H9 (cell line): ENCODE measurements around the gene SULF2. TPM values are rescaled to one million over a fixed set of nuclear protein-coding genes. Genes with fewer than 3 reads are reported as not detected.

Experiments used
- DNase-seq: peaks from one replicate; pipeline ENCODE4 v3.0.0-alpha.2; 2017
- H2AFZ ChIP-seq: one replicate; pipeline ENCODE4 v1.6.1; 2013; ENCODE audit warnings: mild to moderate bottlenecking, low read length, control low read depth, moderate library complexity
- H2AK5ac ChIP-seq: 2 replicates; pipeline ENCODE4 v1.6.1; 2013; ENCODE audit warnings: low read length, control low read depth, mixed read lengths; ENCODE audit not compliant: insufficient read length
- H2BK120ac ChIP-seq: one replicate; pipeline ENCODE4 v1.6.1; 2013; ENCODE audit warnings: low read depth, mild to moderate bottlenecking, low read length, control low read depth, inconsistent platforms; ENCODE audit not compliant: poor library complexity, severe bottlenecking
- H2BK12ac ChIP-seq: 2 replicates; pipeline ENCODE4 v1.6.1; 2013; ENCODE audit warnings: low read length, control low read depth, mixed read lengths, low read depth; ENCODE audit not compliant: insufficient read length
- H2BK15ac ChIP-seq: 2 replicates; pipeline ENCODE4 v1.6.1; 2013; ENCODE audit warnings: low read depth, low read length, control low read depth
- H2BK20ac ChIP-seq: one replicate; pipeline ENCODE4 v1.6.1; 2013; ENCODE audit warnings: low read depth, mild to moderate bottlenecking, low read length, control low read depth, inconsistent platforms; ENCODE audit not compliant: poor library complexity, severe bottlenecking
- H2BK5ac ChIP-seq: 2 replicates; pipeline ENCODE4 v1.6.1; 2013; ENCODE audit warnings: low read length, control low read depth, mixed read lengths; ENCODE audit not compliant: insufficient read length
- H3K14ac ChIP-seq: 2 replicates; pipeline ENCODE4 v1.6.1; 2013; ENCODE audit warnings: low read length, control low read depth; ENCODE audit not compliant: insufficient read depth
- H3K18ac ChIP-seq: 2 replicates; pipeline ENCODE4 v1.6.1; 2013; ENCODE audit warnings: low read depth, mild to moderate bottlenecking, mixed read lengths, low read length, control low read depth; ENCODE audit not compliant: insufficient read length
- H3K23ac ChIP-seq: 2 replicates; pipeline ENCODE4 v1.6.1; 2013; ENCODE audit warnings: low read length, control low read depth, mixed read lengths, low read depth; ENCODE audit not compliant: insufficient read length
- H3K23me2 ChIP-seq: 2 replicates; pipeline ENCODE4 v1.6.1; 2013; ENCODE audit warnings: low read depth, mild to moderate bottlenecking, mixed read lengths, low read length, control low read depth; ENCODE audit not compliant: insufficient read length, poor library complexity, severe bottlenecking
- H3K27ac ChIP-seq: 2 replicates; pipeline ENCODE4 v1.5.1; 2013; ENCODE audit warnings: low read length, control low read depth, mixed read lengths, low read depth; ENCODE audit not compliant: insufficient read length
- H3K27me3 ChIP-seq: 2 replicates; pipeline ENCODE4 v1.6.1; 2013; ENCODE audit warnings: low read length, control low read depth, inconsistent platforms; ENCODE audit not compliant: insufficient read depth
- H3K4ac ChIP-seq: 2 replicates; pipeline ENCODE4 v1.6.1; 2013; ENCODE audit warnings: low read depth, mild to moderate bottlenecking, control low read depth, inconsistent platforms, low read length, moderate library complexity
- H3K4me1 ChIP-seq: 2 replicates; pipeline ENCODE4 v1.6.1; 2013; ENCODE audit warnings: low read length, control low read depth, inconsistent platforms; ENCODE audit not compliant: insufficient read depth
- H3K4me2 ChIP-seq: 2 replicates; pipeline ENCODE4 v1.6.1; 2013; ENCODE audit warnings: low read length, control low read depth, mixed read lengths; ENCODE audit not compliant: insufficient read length, insufficient read depth
- H3K56ac ChIP-seq: 2 replicates; pipeline ENCODE4 v1.6.1; 2013; ENCODE audit warnings: low read depth, mild to moderate bottlenecking, mixed read lengths, low read length, control low read depth; ENCODE audit not compliant: insufficient read length
- H3K79me1 ChIP-seq: 2 replicates; pipeline ENCODE4 v1.6.1; 2013; ENCODE audit warnings: low read depth, mild to moderate bottlenecking, moderate library complexity, low read length, control low read depth, inconsistent platforms; ENCODE audit not compliant: insufficient read depth, poor library complexity, severe bottlenecking
- H3K79me2 ChIP-seq: 2 replicates; pipeline ENCODE4 v1.6.1; 2013; ENCODE audit warnings: low read length, control low read depth, inconsistent platforms; ENCODE audit not compliant: insufficient read depth
- H3K9ac ChIP-seq: 2 replicates; pipeline ENCODE4 v1.6.1; 2013; ENCODE audit warnings: low read length, control low read depth, mixed read lengths; ENCODE audit not compliant: insufficient read length; ENCODE audit errors: extremely low read depth
- H3K9me3 ChIP-seq: one replicate; pipeline ENCODE4 v1.6.1; 2013; ENCODE audit warnings: low read depth, low read length, inconsistent platforms; ENCODE audit not compliant: control insufficient read depth
- H3T11ph ChIP-seq: one replicate; pipeline ENCODE4 v1.6.1; 2013; ENCODE audit warnings: mild to moderate bottlenecking, low read length, control low read depth, inconsistent platforms
- H4K20me1 ChIP-seq: one replicate; pipeline ENCODE4 v1.6.1; 2013; ENCODE audit not compliant: control insufficient read depth, insufficient read length, insufficient read depth
- H4K5ac ChIP-seq: 2 replicates; pipeline ENCODE4 v1.6.1; 2013; ENCODE audit warnings: low read depth, mild to moderate bottlenecking, mixed read lengths, low read length, control low read depth; ENCODE audit not compliant: insufficient read length
- H4K8ac ChIP-seq: replicated peaks from 2 replicates; pipeline ENCODE4 v1.6.1; 2013; ENCODE audit warnings: low read length, control low read depth, mixed read lengths, low read depth; ENCODE audit not compliant: insufficient read length
- H4K91ac ChIP-seq: 2 replicates; pipeline ENCODE4 v1.6.1; 2013; ENCODE audit warnings: low read depth, mild to moderate bottlenecking, moderate library complexity, mixed read lengths, low read length, control low read depth; ENCODE audit not compliant: insufficient read length
- H3K27ac Mint-ChIP-seq, 3 experiments: 2 replicates in 2 of 3; 3 replicates in 1 of 3; pipeline ENCODE4 v1.8.0; 2020 to 2021; ENCODE audit warnings: mixed read lengths in 3 of 3, mild to moderate bottlenecking in 1 of 3, moderate library complexity in 1 of 3
- H3K27me3 Mint-ChIP-seq: 2 replicates; pipeline ENCODE4 v1.8.0; 2021; ENCODE audit warnings: low read depth, mild to moderate bottlenecking, moderate library complexity, mixed read lengths
- H3K36me3 Mint-ChIP-seq, 3 experiments: 2 replicates in 2 of 3; 3 replicates in 1 of 3; pipeline ENCODE4 v1.8.0; 2020 to 2021; ENCODE audit warnings: low read depth in 3 of 3, mixed read lengths in 3 of 3; ENCODE audit not compliant: insufficient read depth in 1 of 3
- H3K4me1 Mint-ChIP-seq, 2 experiments: 2 replicates each; pipeline ENCODE4 v1.8.0; 2020; ENCODE audit warnings: mixed read lengths in 2 of 2
- H3K4me3 Mint-ChIP-seq, 2 experiments: 2 replicates in 1 of 2; 3 replicates in 1 of 2; pipeline ENCODE4 v1.8.0; 2020 to 2021; ENCODE audit warnings: mild to moderate bottlenecking in 2 of 2, mixed read lengths in 2 of 2, moderate library complexity in 1 of 2
- H3K9me3 Mint-ChIP-seq, 2 experiments: 2 replicates in 1 of 2; 3 replicates in 1 of 2; pipeline ENCODE4 v1.8.0; 2020; ENCODE audit warnings: mild to moderate bottlenecking in 2 of 2, mixed read lengths in 2 of 2, moderate library complexity in 1 of 2
- WGBS: extraction: QIAGEN DNeasy Blood & Tissue Kit; methylation state at CpG from one replicate; pipeline ENCODE4 v1.1.7; 2013; ENCODE audit warnings: missing lambda C conversion rate, low lambda C conversion rate, mixed read lengths; ENCODE audit not compliant: insufficient read length; ENCODE audit errors: extremely low coverage; 5-methylcytosine and 5-hydroxymethylcytosine counted together
- total RNA-seq: library from RNA; stranded (reverse); gene quantifications from 2 replicates; pipeline ENCODE4 v1.2.1, GENCODE V29; 2021
- TF ChIP-seq, protein P1 (sequence below): fragments of 200-600 bp; sonication (generic); conservative IDR thresholded peaks from 3 replicates; pipeline ENCODE4 v1.8.0; 2021; ENCODE audit warnings: antibody characterized with exemption, mild to moderate bottlenecking

The SULF2 gene
- total RNA-seq, 1 experiment from 2014 or later, result 31.2 TPM

- Histone ChIP-seq H2BK12ac (no peak overlapping the region), H4K91ac (no peak overlapping the region), H2AK5ac (no peak overlapping the region), H3K4ac (no peak overlapping the region), H3K23ac (no peak overlapping the region), H2BK120ac (no peak overlapping the region), H3K18ac (no peak overlapping the region), H2BK5ac (no peak overlapping the region), H2AFZ (no peak overlapping the region), H3K9ac (no peak overlapping the region), H3K9me3 (no peaks in the 10 kb centered on the region), H3K79me1 (no peaks in the 10 kb centered on the region), H4K20me1 (no peaks in the 10 kb centered on the region), H4K5ac (no peak overlapping the region), H3T11ph (no peak overlapping the region), H3K4me1 (no peaks in the 10 kb centered on the region; the same call in 1 of the 2 replicates), H3K56ac (no peak overlapping the region), H3K23me2 (no peaks in the 10 kb centered on the region), H3K14ac (no peak overlapping the region), H2BK15ac (no peak overlapping the region), H3K4me2 (no peak overlapping the region), H2BK20ac (no peak overlapping the region), H3K79me2 (no peaks in the 10 kb centered on the region), H3K27ac (no peak overlapping the region), H3K27me3 (no peaks in the 10 kb centered on the region), H4K8ac (no peak overlapping the region)
- H3K9me3 Mint-ChIP-seq, result peaks cover 7% of the 10 kb centered on the region in 2 experiments
- no peak overlapping the region for H3K27ac Mint-ChIP-seq
- peaks cover 2% of the 10 kb centered on the region; the same call in 1 of the 2 replicates for H3K27me3 Mint-ChIP-seq
- no peak for DNase-seq
- H3K36me3 Mint-ChIP-seq, result peaks cover 5 to 11% (median 8%) of the 10 kb centered on the region in 3 experiments
- no CpG with 5 or more reads among the region's 5 CpGs for WGBS
- no peak overlapping the region for H3K4me3 Mint-ChIP-seq
- TF ChIP-seq, protein P1, sequence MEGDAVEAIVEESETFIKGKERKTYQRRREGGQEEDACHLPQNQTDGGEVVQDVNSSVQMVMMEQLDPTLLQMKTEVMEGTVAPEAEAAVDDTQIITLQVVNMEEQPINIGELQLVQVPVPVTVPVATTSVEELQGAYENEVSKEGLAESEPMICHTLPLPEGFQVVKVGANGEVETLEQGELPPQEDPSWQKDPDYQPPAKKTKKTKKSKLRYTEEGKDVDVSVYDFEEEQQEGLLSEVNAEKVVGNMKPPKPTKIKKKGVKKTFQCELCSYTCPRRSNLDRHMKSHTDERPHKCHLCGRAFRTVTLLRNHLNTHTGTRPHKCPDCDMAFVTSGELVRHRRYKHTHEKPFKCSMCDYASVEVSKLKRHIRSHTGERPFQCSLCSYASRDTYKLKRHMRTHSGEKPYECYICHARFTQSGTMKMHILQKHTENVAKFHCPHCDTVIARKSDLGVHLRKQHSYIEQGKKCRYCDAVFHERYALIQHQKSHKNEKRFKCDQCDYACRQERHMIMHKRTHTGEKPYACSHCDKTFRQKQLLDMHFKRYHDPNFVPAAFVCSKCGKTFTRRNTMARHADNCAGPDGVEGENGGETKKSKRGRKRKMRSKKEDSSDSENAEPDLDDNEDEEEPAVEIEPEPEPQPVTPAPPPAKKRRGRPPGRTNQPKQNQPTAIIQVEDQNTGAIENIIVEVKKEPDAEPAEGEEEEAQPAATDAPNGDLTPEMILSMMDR, result no peak
- peaks cover 6 to 18% of the 10 kb centered on the region in 2 experiments for H3K4me1 Mint-ChIP-seq
Measured at GRCh38 chr20:47775039-47775438, 10.2 kb downstream of the SULF2 start.
